Sigmoid colon (tissue), 7 donors: ENCODE data around the gene C16orf87. TPM values are rescaled to one million over a fixed set of nuclear protein-coding genes. Genes with fewer than 3 reads are reported as not detected.
A peak's percentile ranks its signal among the peaks of the same experiment; 100 is the strongest.

Source experiments
- DNase-seq: peaks from one replicate; pipeline ENCODE4 v3.0.0-alpha.2; 2019
- H3K27ac ChIP-seq, 4 donors: fragments of 200-600 bp; sonication (generic); one replicate each; pipeline ENCODE4 v1.5.1; 2016 to 2019; ENCODE audit warnings: mild to moderate bottlenecking in 1 of 4
- H3K27me3 ChIP-seq, 3 donors: fragments of 200-600 bp; sonication (generic); one replicate each; pipeline ENCODE4 v1.5.1; 2019; ENCODE audit warnings: mild to moderate bottlenecking in 1 of 3
- H3K36me3 ChIP-seq, 4 donors: fragments of 200-600 bp; sonication (generic); one replicate each; pipeline ENCODE4 v1.5.1; 2016 to 2019
- H3K4me1 ChIP-seq, 4 donors: fragments of 200-600 bp; sonication (generic); one replicate each; pipeline ENCODE4 v1.5.1; 2017 to 2019
- H3K4me3 ChIP-seq, 4 donors: fragments of 200-600 bp; sonication (generic); one replicate each; pipeline ENCODE4 v1.5.1; 2017 to 2019; ENCODE audit warnings: mild to moderate bottlenecking in 2 of 4, moderate library complexity in 1 of 4
- H3K9me3 ChIP-seq, 4 donors: fragments of 200-600 bp in 3 of 4; sonication (generic) in 3 of 4; one replicate each; pipeline versions ENCODE4 v1.5.1 to v1.6.1; 2013 to 2019
- EP300 ChIP-seq, 4 donors: sonication (generic); formaldehyde crosslinking; IDR thresholded peaks; one replicate each; pipeline ENCODE4 v1.6.1; 2017; ENCODE audit warnings: antibody characterized with exemption in 4 of 4
- POLR2A ChIP-seq, 2 donors: fragments of 450-650 bp; IDR thresholded peaks; one replicate each; pipeline ENCODE4 v1.6.1; 2016; ENCODE audit warnings: antibody characterized with exemption in 2 of 2, mild to moderate bottlenecking in 2 of 2, moderate library complexity in 2 of 2
- POLR2AphosphoS5 ChIP-seq, 4 donors: sonication (generic); formaldehyde crosslinking; IDR thresholded peaks; one replicate each; pipeline ENCODE4 v1.6.1; 2017; ENCODE audit warnings: antibody characterized with exemption in 4 of 4
- WGBS, 2 donors: extraction: QIAGEN DNeasy Blood & Tissue Kit; methylation state at CpG; one replicate each; pipeline ENCODE4 v1.1.7; 2013; 5-methylcytosine and 5-hydroxymethylcytosine counted together
- intact Hi-C: fragments of 100-400 bp; cut with DNase I; formaldehyde crosslinking; loops from one replicate; pipeline ENCODE4 v1.15.1; 2023
- polyA plus RNA-seq, 3 donors: library from polyadenylated mRNA; stranded (reverse); fragments of 200-250 nt; gene quantifications; one replicate each; pipeline ENCODE4 v1.2.3, GENCODE V29; 2013
- total RNA-seq, 4 donors: library from RNA; depleted of rRNA; stranded (reverse); fragments of >200 nt; gene quantifications; one replicate each; pipeline ENCODE4 v1.1.0, GENCODE V29; 2016
- TF ChIP-seq, protein P1 (sequence below), 4 experiments: fragments of 450-650 bp in 3 of 4; fragments of 200-600 bp in 1 of 4; IDR thresholded peaks; one replicate each; pipeline ENCODE4 v1.5.1; 2016 to 2019; ENCODE audit warnings: antibody characterized with exemption in 4 of 4, mild to moderate bottlenecking in 3 of 4, moderate library complexity in 2 of 4
- donor health status: healthy with polysubstance abuse.
- donor health status: Bipolar disorder and iron deficiency.
- donor health status: healthy.

Gene C16orf87
- total and polyA plus RNA-seq, 7 donors = 5.0 to 10.5 (median 6.0) TPM

DNA sequence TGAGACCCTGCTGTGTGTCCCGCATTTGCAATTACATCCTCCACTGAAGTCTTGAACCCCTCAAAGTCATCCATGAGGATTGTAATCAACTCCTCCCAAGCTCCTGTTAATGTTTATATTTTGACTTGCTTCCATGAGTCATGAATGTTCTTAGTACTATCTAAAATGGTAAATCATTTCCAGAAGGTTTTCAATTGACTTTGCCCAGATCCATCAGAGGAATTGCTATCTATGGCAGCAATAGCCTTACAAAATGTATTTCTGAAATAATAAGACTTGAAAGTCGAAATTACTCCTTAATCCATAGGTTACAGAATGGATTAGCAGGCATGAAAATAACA is 2.5 kb upstream of the C16orf87 start:
- TF ChIP-seq POLR2AphosphoS5 (IDR thresholded peaks at IDR 0.05) = no peak
- TF ChIP-seq POLR2A (IDR thresholded peaks at IDR 0.05) = no peak
- TF ChIP-seq EP300 (IDR thresholded peaks at IDR 0.05) = no peak
- TF ChIP-seq, protein P1, sequence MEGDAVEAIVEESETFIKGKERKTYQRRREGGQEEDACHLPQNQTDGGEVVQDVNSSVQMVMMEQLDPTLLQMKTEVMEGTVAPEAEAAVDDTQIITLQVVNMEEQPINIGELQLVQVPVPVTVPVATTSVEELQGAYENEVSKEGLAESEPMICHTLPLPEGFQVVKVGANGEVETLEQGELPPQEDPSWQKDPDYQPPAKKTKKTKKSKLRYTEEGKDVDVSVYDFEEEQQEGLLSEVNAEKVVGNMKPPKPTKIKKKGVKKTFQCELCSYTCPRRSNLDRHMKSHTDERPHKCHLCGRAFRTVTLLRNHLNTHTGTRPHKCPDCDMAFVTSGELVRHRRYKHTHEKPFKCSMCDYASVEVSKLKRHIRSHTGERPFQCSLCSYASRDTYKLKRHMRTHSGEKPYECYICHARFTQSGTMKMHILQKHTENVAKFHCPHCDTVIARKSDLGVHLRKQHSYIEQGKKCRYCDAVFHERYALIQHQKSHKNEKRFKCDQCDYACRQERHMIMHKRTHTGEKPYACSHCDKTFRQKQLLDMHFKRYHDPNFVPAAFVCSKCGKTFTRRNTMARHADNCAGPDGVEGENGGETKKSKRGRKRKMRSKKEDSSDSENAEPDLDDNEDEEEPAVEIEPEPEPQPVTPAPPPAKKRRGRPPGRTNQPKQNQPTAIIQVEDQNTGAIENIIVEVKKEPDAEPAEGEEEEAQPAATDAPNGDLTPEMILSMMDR (IDR thresholded peaks at IDR 0.05) = no peak
- Histone ChIP-seq H3K4me3 (no peak overlapping the region), H3K27ac (no peak overlapping the region), H3K9me3 (no peaks in the 10 kb centered on the region), H3K36me3 (no peaks in the 10 kb centered on the region), H3K4me1 (peaks cover 0 to 20% (median 14%) of the 10 kb centered on the region in 4 donors), H3K27me3 (no peaks in the 10 kb centered on the region)
- 72 to 85% methylated on average over 2 of the region's 2 CpGs for WGBS, 2 donors
- DNase-seq = no peak
- intact Hi-C loops = no loop called here

DNA sequence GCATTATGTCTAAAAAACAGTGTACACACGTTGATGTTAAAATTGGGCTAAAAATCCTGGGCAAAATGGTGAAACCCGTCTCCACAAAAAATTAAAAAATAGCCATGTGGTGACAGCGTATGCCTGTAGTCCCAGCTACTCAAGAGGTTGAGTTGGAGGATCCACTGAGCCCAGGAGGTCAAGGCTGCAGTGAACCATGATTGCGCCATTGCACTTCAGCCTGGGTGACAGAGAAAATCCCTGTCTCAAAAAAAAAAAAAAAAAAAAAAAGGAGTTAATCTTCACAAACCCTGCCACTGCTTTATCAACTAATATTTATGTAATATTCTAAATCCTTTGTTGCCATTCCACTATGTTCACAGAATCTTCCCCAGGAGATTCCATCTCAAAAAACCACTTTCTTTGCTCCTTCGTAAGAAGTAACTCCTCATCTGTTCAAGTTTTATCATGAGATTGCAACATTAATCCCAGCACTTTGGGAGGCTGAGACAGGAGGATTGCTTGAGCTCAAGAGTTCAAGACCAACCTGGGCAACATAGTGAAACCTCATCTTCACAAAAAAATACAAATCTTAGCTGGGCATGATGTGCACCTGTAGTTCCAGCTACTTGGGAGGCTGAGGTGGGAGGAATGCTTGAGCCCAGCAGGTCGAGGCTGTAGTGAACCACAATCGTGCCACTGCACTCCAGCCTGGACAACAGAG is 1.9 kb upstream of the C16orf87 start:
- Histone ChIP-seq H3K36me3 (no peaks in the 10 kb centered on the region), H3K4me3 (no peak overlapping the region), H3K9me3 (no peaks in the 10 kb centered on the region), H3K27me3 (no peaks in the 10 kb centered on the region), H3K27ac (no peak overlapping the region), H3K4me1 (peaks cover 0 to 20% (median 14%) of the 10 kb centered on the region in 4 donors)
- intact Hi-C loops = no loop called here
- DNase-seq = no peak
- TF ChIP-seq EP300 (IDR thresholded peaks at IDR 0.05) (no peak), POLR2AphosphoS5 (IDR thresholded peaks at IDR 0.05) (no peak), POLR2A (IDR thresholded peaks at IDR 0.05) (no peak)
- TF ChIP-seq, protein P1 (IDR thresholded peaks at IDR 0.05) = no peak
- WGBS, 2 donors = 89 to 94% methylated on average over 7 of the region's 7 CpGs

DNA sequence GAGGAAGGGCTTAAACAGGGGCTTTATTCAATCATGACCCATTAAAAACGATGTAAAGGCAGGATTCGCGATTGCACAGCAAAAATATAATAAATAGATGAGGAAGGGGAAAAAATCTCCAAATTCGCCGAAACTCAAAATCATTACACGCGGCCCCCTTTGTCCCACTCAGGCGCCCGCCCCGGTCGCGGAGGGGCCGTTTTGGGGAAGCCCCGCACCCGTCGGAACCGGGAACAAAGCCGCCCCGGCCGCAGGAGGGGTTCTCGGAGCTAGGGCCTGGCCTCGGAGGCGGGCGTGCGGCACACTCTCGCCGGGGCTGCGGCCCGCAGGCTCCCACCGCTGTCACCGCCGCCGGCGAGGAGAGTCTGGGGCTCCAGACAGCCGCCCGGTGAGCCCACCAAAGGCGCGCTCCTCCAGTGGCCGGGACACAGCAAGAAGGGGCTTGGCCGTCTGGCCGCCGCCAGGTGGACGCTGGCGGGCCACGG is 521 bp downstream of the C16orf87 start:
- Histone ChIP-seq H3K9me3 (no peaks in the 10 kb centered on the region), H3K27ac (peak overlapping the region; percentile 90 to 95 (median 94)), H3K4me3 (peak overlapping the region; percentile 76 to 93 (median 79)), H3K27me3 (no peaks in the 10 kb centered on the region), H3K36me3 (no peaks in the 10 kb centered on the region), H3K4me1 (peaks cover 0 to 20% (median 14%) of the 10 kb centered on the region in 4 donors)
- DNase-seq = no peak
- intact Hi-C loops = loop anchor here (2.0 kb wide), 3 partner anchors 54 to 142 kb away; partner anchors contain the start of genes DNAJA2, GPT2, ORC6 and VPS35
- 0% methylated on average over 45 of the region's 45 CpGs for WGBS, 2 donors
- TF ChIP-seq POLR2A (IDR thresholded peaks at IDR 0.05) = no peak

DNA sequence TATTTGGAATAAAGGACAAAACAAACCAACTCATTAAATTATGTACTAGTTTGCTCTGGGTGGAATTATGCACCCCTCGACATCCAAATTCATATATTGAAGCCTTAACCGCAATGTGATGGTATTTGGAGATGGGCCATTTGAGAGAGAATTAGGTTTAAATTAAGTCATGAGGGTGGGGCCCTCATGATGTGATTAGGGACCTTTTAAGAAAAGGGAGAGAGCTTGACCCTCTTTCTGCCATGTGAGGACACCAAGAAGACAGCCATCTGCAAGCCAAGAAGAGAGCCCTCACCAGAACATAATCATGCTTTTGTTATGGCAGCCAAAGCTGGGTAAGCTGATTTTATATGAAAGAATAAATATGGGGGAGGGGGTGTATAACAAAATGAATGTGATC is 2.0 kb downstream of the C16orf87 start:
- Histone ChIP-seq H3K36me3 (no peaks in the 10 kb centered on the region), H3K27me3 (no peaks in the 10 kb centered on the region), H3K9me3 (no peaks in the 10 kb centered on the region), H3K4me1 (peaks cover 0 to 20% (median 14%) of the 10 kb centered on the region in 4 donors), H3K4me3 (no peak overlapping the region), H3K27ac (no peak overlapping the region)
- DNase-seq = no peak
- intact Hi-C loops = no loop called here
- TF ChIP-seq, protein P1 (IDR thresholded peaks at IDR 0.05) = no peak
- no peak for TF ChIP-seq POLR2A (IDR thresholded peaks at IDR 0.05)
- TF ChIP-seq POLR2AphosphoS5 (IDR thresholded peaks at IDR 0.05) = no peak
- no peak for TF ChIP-seq EP300 (IDR thresholded peaks at IDR 0.05)
- 91 to 97% methylated on average over 2 of the region's 2 CpGs for WGBS, 2 donors

- Histone ChIP-seq H3K36me3 (no peaks in the 10 kb centered on the region), H3K9me3 (no peaks in the 10 kb centered on the region), H3K27ac (no peak overlapping the region), H3K4me1 (peaks cover 0 to 20% (median 14%) of the 10 kb centered on the region in 4 donors), H3K27me3 (no peaks in the 10 kb centered on the region), H3K4me3 (no peak overlapping the region)
- intact Hi-C loops = no loop called here
- TF ChIP-seq EP300 (IDR thresholded peaks at IDR 0.05) (no peak), POLR2A (IDR thresholded peaks at IDR 0.05) (no peak), POLR2AphosphoS5 (IDR thresholded peaks at IDR 0.05) (no peak)
- TF ChIP-seq, protein P1 (IDR thresholded peaks at IDR 0.05) = no peak
- no peak for DNase-seq
Measured at GRCh38 chr16:46828292-46828691, 2.7 kb downstream of the C16orf87 start.
